Breast epithelium (tissue), 3 donors: ENCODE results near the gene FBXW10B.
"Not testable (repeated sequence)": the region's sequence is repeated elsewhere in the genome, so short reads cannot be mapped to it uniquely, and the experiment has no call there.

Experiments
- POLR2A ChIP-seq: fragments of 450-650 bp; IDR thresholded peaks from one replicate; pipeline ENCODE4 v1.6.1; 2016; ENCODE audit warnings: antibody characterized with exemption, mild to moderate bottlenecking, moderate library complexity
- POLR2AphosphoS5 ChIP-seq, 3 donors: sonication (generic); formaldehyde crosslinking; IDR thresholded peaks; one replicate each; pipeline ENCODE4 v1.6.1; 2017; ENCODE audit warnings: antibody characterized with exemption in 3 of 3
- TF ChIP-seq, protein P1 (sequence below), 3 donors: fragments of 450-650 bp; IDR thresholded peaks; one replicate each; pipeline ENCODE4 v1.5.1; 2016 to 2017; ENCODE audit warnings: antibody characterized with exemption in 3 of 3, mild to moderate bottlenecking in 3 of 3, moderate library complexity in 3 of 3

DNA sequence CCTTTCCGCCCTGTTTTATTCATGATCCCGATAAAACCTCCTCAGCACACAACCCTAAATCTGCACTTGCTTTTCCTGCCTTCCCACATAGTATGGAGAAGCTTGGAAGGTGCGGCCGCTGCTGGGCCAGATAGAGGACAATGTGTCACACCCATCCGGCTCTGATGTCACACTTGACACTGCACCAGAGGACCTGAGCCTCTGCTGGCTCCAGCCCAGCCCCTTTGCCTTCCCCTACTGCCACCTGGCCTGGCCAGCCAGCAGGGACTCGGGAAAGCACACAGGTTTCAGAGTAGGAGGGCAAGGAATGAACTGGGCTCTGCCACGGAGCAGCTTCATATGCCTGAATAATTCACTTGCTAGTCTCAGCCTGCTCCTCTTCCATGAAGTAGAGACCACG lies 2.6 kb upstream of the FBXW10B start:
- TF ChIP-seq, protein P1, sequence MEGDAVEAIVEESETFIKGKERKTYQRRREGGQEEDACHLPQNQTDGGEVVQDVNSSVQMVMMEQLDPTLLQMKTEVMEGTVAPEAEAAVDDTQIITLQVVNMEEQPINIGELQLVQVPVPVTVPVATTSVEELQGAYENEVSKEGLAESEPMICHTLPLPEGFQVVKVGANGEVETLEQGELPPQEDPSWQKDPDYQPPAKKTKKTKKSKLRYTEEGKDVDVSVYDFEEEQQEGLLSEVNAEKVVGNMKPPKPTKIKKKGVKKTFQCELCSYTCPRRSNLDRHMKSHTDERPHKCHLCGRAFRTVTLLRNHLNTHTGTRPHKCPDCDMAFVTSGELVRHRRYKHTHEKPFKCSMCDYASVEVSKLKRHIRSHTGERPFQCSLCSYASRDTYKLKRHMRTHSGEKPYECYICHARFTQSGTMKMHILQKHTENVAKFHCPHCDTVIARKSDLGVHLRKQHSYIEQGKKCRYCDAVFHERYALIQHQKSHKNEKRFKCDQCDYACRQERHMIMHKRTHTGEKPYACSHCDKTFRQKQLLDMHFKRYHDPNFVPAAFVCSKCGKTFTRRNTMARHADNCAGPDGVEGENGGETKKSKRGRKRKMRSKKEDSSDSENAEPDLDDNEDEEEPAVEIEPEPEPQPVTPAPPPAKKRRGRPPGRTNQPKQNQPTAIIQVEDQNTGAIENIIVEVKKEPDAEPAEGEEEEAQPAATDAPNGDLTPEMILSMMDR (IDR thresholded peaks at IDR 0.05), result not testable (repeated sequence)
- TF ChIP-seq POLR2AphosphoS5 (IDR thresholded peaks at IDR 0.05); POLR2A: not testable (repeated sequence)
